ENCODE data around the gene SPATA21.

GRCh38 chr1:16438924-16439323 is 1.7 kb upstream of the SPATA21 start:
- TF ChIP-seq CTCF (optimal IDR thresholded peaks at IDR 0.05 in 1 of 3, IDR thresholded peaks at IDR 0.05 in 1 of 3, conservative IDR thresholded peaks at IDR 0.05 in 1 of 3; ENCODE audit: extremely low read depth in 1 of 3, insufficient read depth in 2 of 3, low read length in 3 of 3) (no peak), EZH2 (IDR thresholded peaks at IDR 0.05; ENCODE audit: low read length) (no peak)
